ENCODE results near the gene ATXN7L1.

Gene ATXN7L1

DNA sequence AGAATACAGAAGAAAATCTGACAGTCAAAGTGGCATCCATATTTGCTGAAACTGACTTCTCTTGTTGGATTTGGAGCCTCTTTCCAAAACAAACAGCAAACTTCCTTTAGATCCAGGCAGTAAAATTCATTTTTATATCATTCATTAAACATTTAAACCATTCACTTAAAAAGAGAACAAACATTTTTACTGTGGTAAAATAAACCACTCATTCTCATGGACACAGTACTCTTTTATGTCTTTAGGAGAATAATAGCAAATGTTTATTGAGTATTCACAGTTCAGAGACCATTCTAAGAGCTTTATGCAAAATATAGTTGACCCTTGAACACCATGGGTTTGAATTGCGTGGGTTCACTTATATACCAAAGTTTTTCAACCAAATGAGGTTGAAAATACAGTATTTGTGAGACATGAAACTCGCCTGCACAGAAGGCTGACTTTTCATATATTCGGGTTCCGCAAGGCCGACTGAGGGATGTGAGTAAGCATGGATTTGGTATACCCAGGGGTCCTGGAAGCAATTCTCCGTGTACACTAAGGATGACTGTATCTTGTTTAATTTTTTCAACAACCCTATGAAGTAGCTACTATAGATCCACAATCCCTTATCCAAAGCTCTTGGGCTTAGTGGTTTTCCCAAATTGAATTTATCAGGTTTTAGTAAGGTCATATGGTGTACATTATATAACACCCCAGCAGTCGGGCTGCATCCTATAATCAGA, 49.1 kb downstream of the ATXN7L1 start:
- DNase-seq = no peak

GRCh38 chr7:105826143-105826542, 50.3 kb downstream of the ATXN7L1 start:
- no peak for DNase-seq

- DNase-seq = no peak
Observed at GRCh38 chr7:105825371-105825770, 51.0 kb downstream of the ATXN7L1 start.

DNA sequence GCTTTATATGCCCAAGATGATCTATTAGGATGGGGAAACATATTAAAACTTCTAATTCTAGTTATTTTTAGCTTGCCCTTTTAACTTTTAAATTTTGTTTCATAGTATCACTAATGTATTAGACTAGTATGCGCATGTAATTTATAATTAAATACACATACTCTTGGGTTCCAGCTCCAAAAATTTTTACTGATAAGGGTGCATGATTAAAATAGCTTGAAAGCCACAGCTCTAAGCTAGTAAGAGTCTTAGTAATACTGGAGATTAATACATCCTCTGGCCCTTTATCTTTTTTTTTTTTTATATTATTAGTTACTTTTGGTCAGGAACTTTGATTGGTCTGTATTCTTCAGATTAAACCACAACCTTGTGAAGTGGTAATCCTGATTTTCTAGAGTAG, 53.6 kb downstream of the ATXN7L1 start:
- DNase-seq = no peak

DNA sequence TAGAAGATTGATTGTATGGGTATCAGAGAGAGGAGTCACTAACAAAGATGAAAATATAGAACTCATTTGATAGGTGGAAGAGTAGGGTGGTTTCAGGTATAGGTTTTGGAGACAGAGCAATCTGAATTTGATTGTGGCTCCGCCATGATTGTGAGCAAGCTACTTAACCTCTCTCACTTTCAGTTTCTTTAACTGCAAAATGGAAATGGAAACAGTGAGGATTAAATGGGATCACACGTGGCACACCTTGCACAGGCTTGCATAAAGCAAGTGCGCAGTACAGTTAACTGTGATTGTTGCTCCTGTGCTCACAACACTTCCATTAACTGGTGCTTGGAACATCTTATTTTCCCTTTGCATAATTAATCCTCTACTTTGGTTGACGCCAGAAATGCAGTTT, 54.9 kb downstream of the ATXN7L1 start:
- no peak for DNase-seq

DNA sequence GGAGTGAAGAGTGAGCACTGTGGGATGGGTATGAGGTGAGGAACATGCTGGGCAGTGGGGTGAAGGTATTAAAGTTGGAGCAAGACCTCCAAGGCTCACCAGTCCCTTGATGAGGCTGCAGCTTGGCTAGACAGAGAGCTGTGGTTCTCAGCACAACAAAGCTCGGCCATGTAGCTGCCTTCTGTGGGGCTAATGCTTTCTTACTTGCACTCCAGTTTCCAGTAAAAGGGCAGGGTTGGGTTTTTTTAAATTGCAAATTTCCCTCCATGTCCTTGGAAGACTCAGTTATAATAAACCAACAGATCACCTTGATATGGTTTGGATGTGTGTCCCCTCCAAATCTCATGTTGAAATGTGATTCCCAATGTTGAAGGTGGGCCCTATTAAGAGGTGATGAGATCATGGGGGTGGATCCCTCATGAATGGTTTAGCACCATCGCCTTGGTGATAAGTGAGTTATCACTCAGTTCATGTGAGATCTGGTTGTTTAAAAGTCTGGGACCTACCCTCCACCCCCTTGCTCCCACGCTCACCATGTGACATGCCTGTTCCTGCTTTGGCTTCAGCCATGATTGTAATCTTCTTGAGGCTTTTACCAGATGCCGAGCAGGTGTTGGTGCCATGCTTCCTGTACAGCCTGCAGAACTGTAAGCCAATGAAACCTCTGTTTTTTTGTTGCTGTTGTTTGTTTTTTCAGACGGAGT, 55.9 kb downstream of the ATXN7L1 start:
- DNase-seq = no peak

DNA sequence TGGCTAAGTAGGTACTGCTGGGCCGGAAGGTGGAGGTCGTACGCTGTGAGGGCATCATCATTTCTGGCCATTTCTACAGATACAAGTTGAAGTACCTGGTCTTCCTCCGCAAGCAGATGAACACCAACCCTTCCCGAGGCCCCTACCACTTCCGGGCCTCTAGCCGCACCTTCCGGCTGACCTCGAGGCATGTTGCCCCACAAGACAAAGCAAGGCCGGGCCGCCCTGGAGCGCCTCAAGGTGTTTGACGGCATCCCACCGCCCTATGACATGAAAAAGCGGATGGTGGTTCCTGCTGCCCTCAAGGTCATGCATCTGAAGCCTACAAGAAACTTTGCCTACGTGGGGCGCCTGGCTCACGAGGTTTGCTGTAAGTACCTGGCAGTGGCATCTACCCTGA, 56.8 kb downstream of the ATXN7L1 start:
- no peak for DNase-seq

DNA sequence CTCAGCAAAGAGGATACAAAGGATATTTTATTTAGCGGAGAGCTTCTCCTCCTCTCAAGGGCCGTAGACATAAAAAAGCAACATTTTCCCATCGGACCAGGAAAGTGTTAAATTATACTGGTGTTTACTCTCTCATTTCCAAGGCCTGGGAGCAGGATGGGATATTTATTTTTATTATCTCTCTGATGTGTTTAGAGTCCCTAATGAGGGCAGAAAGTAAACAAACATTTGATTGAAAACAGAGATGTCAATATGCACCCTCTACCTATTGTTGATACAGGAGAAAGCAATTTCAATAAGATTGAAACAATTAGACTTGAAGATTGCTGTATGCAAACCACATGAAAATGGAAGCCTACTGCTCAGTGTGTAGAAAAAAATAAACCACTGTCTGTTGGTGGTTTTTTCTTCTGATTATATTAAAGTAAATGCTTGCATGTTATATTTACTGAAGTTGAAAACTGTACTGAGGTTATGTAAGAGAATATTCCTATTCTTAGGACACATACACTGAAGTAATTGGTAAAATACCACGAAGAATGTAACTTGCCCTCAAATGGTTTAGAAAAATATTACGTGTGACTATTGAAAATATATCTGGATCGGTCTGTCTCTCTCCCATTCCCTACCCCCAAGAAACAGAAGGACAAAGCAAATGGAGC, 59.3 kb downstream of the ATXN7L1 start:
- no peak for DNase-seq

DNA sequence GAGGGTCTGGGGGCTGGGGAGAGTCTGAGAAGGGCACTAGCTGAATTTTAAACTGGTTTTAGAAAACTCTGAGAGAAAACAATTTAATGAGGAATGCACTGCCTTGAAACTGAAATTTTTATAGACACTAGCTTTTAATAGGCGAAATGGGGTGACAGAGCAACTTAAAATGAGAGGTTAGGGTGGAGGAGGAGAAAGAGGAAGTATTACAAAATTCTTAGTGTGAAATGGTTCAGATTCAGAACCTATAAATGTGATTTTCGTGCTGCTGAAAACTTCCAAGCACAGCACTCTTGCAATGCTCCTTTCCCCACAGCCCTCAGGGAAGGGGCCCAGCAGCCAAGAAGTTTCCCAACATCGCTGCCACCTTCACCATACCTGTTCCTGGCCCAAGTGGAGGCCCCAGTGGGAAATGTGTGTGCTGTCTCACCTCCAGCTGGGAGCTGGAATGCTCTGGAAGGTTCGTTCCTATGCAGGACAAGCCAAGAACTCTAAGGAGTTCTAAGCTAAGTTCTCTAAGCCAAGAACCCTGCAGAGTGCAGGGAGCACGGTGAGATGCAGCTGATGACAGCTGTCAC, 60.0 kb downstream of the ATXN7L1 start:
- no peak for DNase-seq

DNA sequence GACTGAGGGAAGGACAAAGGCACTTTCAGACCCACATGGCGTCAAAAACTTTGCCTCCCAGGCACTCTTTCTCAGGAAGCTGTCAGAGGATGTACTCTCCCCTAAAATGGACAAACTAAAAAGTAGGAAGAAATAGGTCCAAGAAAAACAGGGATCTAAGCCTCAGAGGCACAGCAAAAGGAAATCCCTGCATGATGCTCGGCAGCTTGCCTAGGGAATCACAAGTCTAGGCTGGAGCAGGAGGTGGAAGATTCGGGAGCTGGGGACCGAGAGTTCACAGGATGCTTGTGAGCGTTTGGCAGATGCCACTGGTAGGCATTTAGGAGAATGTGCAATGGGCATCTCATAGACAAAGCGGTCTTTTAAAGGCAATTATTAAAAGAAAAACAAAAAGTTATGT, 60.8 kb downstream of the ATXN7L1 start:
- no peak for DNase-seq

GRCh38 chr7:105814481-105814880, 61.9 kb downstream of the ATXN7L1 start:
- DNase-seq = no peak

DNA sequence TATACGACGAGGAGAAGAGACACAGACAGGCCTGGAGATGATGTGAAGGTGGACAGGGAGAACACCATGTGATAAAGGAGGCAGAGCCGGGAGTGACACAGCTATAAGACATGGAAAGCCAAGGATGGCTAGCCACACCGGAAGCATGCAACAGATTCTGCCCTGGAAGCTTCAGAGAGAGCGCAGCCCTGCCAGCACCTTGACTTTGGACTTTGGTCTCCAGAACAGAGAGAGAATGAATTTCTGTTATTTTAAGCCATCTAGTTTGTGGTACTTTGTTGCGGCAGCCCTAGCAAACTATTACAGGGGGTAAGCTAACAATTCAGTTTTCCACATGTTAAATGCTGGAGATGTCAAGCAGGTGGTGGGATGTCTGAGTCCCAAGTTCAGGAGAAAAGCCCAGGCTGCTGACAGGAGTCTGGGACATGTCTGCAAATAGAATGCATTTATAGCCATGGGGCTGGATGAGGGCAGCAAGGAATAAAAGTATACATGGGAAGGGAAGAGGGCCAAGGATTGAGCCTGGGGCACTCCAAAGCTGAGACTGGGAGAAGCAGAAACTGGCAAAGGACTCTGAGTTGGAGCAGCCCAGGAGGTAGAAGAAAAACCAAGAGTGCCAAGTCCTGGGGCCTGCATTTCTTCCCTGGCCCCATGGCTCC, 65.1 kb downstream of the ATXN7L1 start:
- DNase-seq = no peak

GRCh38 chr7:105810556-105810955, 65.8 kb downstream of the ATXN7L1 start:
- no peak for DNase-seq

GRCh38 chr7:105808703-105809590, 67.5 kb downstream of the ATXN7L1 start:
- no peak for DNase-seq

DNA sequence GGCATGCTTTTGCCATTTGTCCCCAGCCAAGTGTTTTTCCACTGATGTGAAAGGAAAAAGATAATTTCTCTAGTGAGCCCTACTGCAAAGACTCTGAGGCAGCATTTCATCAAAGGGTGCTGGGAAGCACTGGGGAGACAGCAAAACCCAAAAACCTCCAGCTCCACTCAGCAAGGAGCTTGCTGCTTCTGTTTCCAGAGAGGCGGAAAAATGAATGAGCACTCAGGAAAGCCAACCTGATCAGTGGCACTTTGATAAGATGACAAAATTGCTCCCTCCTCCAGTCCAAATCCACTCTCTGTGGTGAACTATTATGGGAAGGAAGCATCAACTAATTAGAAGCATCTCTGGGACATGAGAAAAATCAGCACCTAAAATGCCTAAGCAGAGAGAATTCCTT, 68.2 kb downstream of the ATXN7L1 start:
- DNase-seq = no peak

- no peak for DNase-seq
Observed at GRCh38 chr7:105807448-105807762, 69.0 kb downstream of the ATXN7L1 start.

GRCh38 chr7:105806592-105807447, 69.6 kb downstream of the ATXN7L1 start:
- DNase-seq = no peak

DNA sequence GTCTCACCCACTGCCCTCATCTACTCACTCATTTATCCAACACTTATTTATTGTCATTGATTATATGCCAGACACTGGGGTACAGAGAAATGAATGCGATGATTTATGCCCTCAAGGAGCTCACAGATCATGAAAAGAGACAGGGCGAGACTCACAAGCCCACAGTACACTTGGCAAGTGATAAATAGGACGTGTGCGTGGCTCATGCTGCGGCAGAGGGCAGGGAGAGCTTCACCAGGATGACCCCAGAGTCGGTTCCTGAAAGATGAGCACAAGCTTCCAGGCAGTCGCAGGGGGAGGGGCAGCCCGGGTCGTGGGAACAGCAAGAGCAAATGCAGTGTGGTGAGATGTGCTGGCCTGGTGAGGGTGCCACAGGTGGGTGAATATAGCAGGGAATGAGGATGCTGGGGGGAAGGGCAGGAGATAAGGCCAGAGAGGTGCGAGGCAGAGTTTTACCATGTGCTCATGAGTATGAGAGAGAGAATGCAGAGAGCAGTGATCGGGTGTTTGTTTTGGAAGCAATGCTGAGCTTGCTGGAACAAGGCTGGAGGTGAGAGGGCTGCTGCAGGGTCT, 70.9 kb downstream of the ATXN7L1 start:
- DNase-seq = no peak

DNA sequence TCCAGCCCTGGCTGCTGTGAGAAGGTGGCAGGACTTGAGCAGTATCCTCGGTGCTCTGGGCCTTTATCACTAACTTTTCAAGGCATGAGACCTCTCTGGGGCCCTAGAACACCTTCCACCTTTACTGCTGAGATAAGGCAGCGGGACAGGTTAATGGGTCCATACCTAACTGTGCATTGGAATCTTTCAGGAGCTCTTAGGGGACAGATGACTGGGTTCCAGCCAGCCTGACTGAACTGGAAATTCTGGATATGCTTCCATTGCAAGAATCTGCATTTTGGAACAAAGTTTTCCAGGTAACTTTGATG, 73.0 kb downstream of the ATXN7L1 start:
- DNase-seq = no peak

DNA sequence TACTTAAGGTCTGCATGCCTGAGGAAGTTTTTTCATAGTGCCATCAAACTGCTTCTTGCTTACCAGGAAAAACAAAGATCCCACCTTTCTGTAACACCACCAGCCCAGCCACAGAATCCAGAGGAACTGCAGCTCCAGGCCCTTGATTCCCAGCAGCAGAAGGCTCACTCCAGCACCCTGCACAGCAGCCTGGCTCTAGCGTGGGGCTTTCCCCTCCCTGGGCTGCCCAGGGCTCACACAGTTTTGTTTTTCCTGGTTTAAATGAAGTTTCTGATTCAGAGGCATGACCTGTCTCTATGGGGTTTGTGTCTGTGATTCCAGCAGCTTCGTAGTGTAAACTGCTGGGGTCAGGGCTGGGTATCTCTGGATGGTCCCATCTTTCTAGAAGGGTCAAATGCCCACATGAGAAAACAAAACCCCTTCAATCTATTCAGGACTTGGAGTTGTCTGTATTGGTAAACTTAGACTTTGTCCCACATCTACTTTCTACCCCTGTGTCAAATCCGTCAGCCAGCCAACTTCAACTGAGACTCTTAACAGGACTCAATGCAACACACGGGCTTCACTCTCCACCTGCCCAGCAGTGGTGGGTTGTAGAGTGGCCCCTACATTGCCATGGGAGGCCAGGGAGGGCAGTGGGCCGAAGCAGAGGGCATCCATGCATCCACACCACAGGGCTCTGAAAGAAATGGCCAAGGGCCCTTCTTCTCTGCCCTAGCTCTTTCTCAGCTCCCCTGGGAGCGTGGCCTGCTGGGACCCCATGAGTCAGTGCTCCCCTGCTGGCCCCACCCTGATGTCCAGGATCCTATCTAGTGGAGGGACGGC, 73.6 kb downstream of the ATXN7L1 start:
- DNase-seq = no peak

All from NCI-H524 (cell line).